ENCODE data around the gene ZDHHC21.

GRCh38 chr9:14678776-14679175 lies 14.5 kb downstream of the ZDHHC21 start:
- TF ChIP-seq, protein P1, sequence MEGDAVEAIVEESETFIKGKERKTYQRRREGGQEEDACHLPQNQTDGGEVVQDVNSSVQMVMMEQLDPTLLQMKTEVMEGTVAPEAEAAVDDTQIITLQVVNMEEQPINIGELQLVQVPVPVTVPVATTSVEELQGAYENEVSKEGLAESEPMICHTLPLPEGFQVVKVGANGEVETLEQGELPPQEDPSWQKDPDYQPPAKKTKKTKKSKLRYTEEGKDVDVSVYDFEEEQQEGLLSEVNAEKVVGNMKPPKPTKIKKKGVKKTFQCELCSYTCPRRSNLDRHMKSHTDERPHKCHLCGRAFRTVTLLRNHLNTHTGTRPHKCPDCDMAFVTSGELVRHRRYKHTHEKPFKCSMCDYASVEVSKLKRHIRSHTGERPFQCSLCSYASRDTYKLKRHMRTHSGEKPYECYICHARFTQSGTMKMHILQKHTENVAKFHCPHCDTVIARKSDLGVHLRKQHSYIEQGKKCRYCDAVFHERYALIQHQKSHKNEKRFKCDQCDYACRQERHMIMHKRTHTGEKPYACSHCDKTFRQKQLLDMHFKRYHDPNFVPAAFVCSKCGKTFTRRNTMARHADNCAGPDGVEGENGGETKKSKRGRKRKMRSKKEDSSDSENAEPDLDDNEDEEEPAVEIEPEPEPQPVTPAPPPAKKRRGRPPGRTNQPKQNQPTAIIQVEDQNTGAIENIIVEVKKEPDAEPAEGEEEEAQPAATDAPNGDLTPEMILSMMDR (IDR thresholded peaks at IDR 0.05): no peak
- no peak for TF ChIP-seq POLR2A (IDR thresholded peaks at IDR 0.05)

Measured in testis (tissue), 2 donors.